IMR-90 (cell line): ENCODE results near the gene CLRN1. TPM values are rescaled to one million over a fixed set of nuclear protein-coding genes. Genes with fewer than 3 reads are reported as not detected.

Experiments used
- ATAC-seq: fragments of 200-7000 bp; cut with Tn5 transposase; 2 replicates; pipeline ENCODE4 v1.9.1; 2020; ENCODE audit warnings: low read depth, mild to moderate bottlenecking, moderate library complexity
- BruUV-seq: library from RNA; stranded (reverse); fragments of 400-500 nt; replicated peaks from 2 replicates; lab custom pipeline; 2021; lab: Mats Ljungman, UMichigan
- CTCF ChIA-PET: fragments of 300-600 bp; formaldehyde crosslinking; extraction: SDS; loops from one replicate; lab custom pipeline; 2021; ENCODE audit warnings: antibody characterized with exemption; lab: Yijun Ruan, JAX
- POLR2A ChIA-PET: fragments of 300-600 bp; sonication (Branson Sonifier 250); formaldehyde crosslinking; loops from one replicate; lab custom pipeline; 2022; ENCODE audit warnings: antibody characterized with exemption; ENCODE audit not compliant: unreplicated experiment; lab: Charles Lee
- DNase-seq: peaks from one replicate; pipeline ENCODE4 v3.0.0; 2013
- H2AFZ ChIP-seq: replicated peaks from 2 replicates; pipeline ENCODE3; 2013; ENCODE audit warnings: low read length, mild to moderate bottlenecking; ENCODE audit not compliant: poor library complexity
- H2AK5ac ChIP-seq: 2 replicates; pipeline ENCODE4 v1.6.1; 2013; ENCODE audit warnings: low read depth, low read length, inconsistent platforms
- H2AK9ac ChIP-seq: replicated peaks from 2 replicates; pipeline ENCODE3; 2013; ENCODE audit warnings: mild to moderate bottlenecking, low read depth, low read length, moderate library complexity; ENCODE audit not compliant: poor library complexity
- H2BK120ac ChIP-seq: 2 replicates; pipeline ENCODE4 v1.6.1; 2013; ENCODE audit warnings: low read depth, low read length, inconsistent platforms
- H2BK15ac ChIP-seq: 3 replicates; pipeline ENCODE4 v1.6.1; 2013; ENCODE audit warnings: low read depth, low read length, inconsistent platforms
- H2BK20ac ChIP-seq: 2 replicates; pipeline ENCODE4 v1.6.1; 2013; ENCODE audit warnings: low read depth, mild to moderate bottlenecking, inconsistent platforms, low read length, moderate library complexity
- H2BK5ac ChIP-seq: 2 replicates; pipeline ENCODE4 v1.6.1; 2013; ENCODE audit warnings: mild to moderate bottlenecking, low read depth, low read length, inconsistent platforms; ENCODE audit not compliant: poor library complexity, severe bottlenecking
- H3K14ac ChIP-seq: replicated peaks from 2 replicates; pipeline ENCODE4 v1.6.1; 2013; ENCODE audit warnings: low read depth, low read length, inconsistent platforms
- H3K18ac ChIP-seq: 2 replicates; pipeline ENCODE4 v1.6.1; 2013; ENCODE audit warnings: low read depth, low read length, control low read depth
- H3K23ac ChIP-seq: 2 replicates; pipeline ENCODE4 v1.6.1; 2013; ENCODE audit warnings: low read depth, low read length, inconsistent platforms
- H3K27ac ChIP-seq: 2 replicates; pipeline ENCODE4 v1.5.1; 2013; ENCODE audit warnings: mild to moderate bottlenecking, control low read depth, low read length; ENCODE audit not compliant: insufficient read depth
- H3K27me3 ChIP-seq: 2 replicates; pipeline ENCODE4 v1.6.1; 2013; ENCODE audit warnings: low read length; ENCODE audit not compliant: control insufficient read depth, insufficient read depth
- H3K36me3 ChIP-seq: 2 replicates; pipeline ENCODE4 v1.6.1; 2013; ENCODE audit warnings: low read length, mixed read lengths; ENCODE audit not compliant: control insufficient read depth, insufficient read depth
- H3K4ac ChIP-seq: 2 replicates; pipeline ENCODE4 v1.6.1; 2013; ENCODE audit warnings: low read depth, low read length, inconsistent platforms
- H3K4me1 ChIP-seq: 2 replicates; pipeline ENCODE4 v1.6.1; 2013; ENCODE audit warnings: low read length, mixed read lengths; ENCODE audit not compliant: control insufficient read depth, insufficient read depth
- H3K4me2 ChIP-seq: 2 replicates; pipeline ENCODE4 v1.6.1; 2013; ENCODE audit warnings: low read depth, mild to moderate bottlenecking, control low read depth, low read length, moderate library complexity
- H3K4me3 ChIP-seq: 2 replicates; pipeline ENCODE4 v1.5.1; 2013; ENCODE audit warnings: low read depth, mild to moderate bottlenecking, control low read depth, low read length, moderate library complexity; ENCODE audit not compliant: insufficient read depth
- H3K56ac ChIP-seq: 2 replicates; pipeline ENCODE4 v1.6.1; 2013; ENCODE audit warnings: low read length, inconsistent platforms; ENCODE audit not compliant: insufficient read depth; ENCODE audit errors: extremely low read depth
- H3K79me1 ChIP-seq, 2 experiments: 2 replicates each; pipeline ENCODE4 v1.6.1; 2013; ENCODE audit warnings: low read length in 2 of 2, inconsistent platforms in 1 of 2, low read depth in 1 of 2
- H3K9ac ChIP-seq: 2 replicates; pipeline ENCODE4 v1.6.1; 2013; ENCODE audit warnings: low read depth, low read length, control low read depth
- H3K9me1 ChIP-seq: 2 replicates; pipeline ENCODE4 v1.6.1; 2013; ENCODE audit warnings: low read length, inconsistent platforms; ENCODE audit not compliant: insufficient read depth
- H3K9me3 ChIP-seq: 2 replicates; pipeline ENCODE4 v1.6.1; 2013; ENCODE audit warnings: low read length; ENCODE audit not compliant: control insufficient read depth, insufficient read depth
- H4K20me1 ChIP-seq: 2 replicates; pipeline ENCODE4 v1.6.1; 2013; ENCODE audit warnings: low read length, inconsistent platforms; ENCODE audit not compliant: insufficient read depth
- H4K5ac ChIP-seq: 2 replicates; pipeline ENCODE4 v1.6.1; 2013; ENCODE audit warnings: mild to moderate bottlenecking, low read depth, low read length, control low read depth
- H4K8ac ChIP-seq, 2 experiments: 2 replicates each; pipeline ENCODE4 v1.6.1; 2013; ENCODE audit warnings: low read depth in 2 of 2, low read length in 2 of 2, control low read depth in 1 of 2, inconsistent platforms in 1 of 2
- H4K91ac ChIP-seq: 2 replicates; pipeline ENCODE4 v1.6.1; 2013; ENCODE audit warnings: low read depth, low read length, inconsistent platforms; ENCODE audit not compliant: insufficient read depth
- BHLHE40 ChIP-seq: fragments of 150-350 bp; IDR thresholded peaks from 2 replicates; pipeline ENCODE4 v1.6.1; 2016; ENCODE audit warnings: mild to moderate bottlenecking, low read depth, low read length
- CHD1 ChIP-seq: IDR thresholded peaks from 2 replicates; pipeline ENCODE4 v1.6.1; 2012; ENCODE audit warnings: low read depth, low read length, improper control_type of control experiment
- ELK1 ChIP-seq: fragments of 150-350 bp; IDR thresholded peaks from 2 replicates; pipeline ENCODE4 v1.6.1; 2016; ENCODE audit warnings: low read depth, mild to moderate bottlenecking, low read length, moderate library complexity, borderline replicate concordance
- FOS ChIP-seq: fragments of 150-350 bp; IDR thresholded peaks from 2 replicates; pipeline ENCODE4 v1.6.1; 2016; ENCODE audit warnings: low read depth, low read length
- MAFK ChIP-seq: IDR thresholded peaks from 2 replicates; pipeline ENCODE4 v1.6.1; 2012; ENCODE audit warnings: low read depth, low read length, improper control_type of control experiment
- MXI1 ChIP-seq: IDR thresholded peaks from 2 replicates; pipeline ENCODE4 v1.6.1; 2012; ENCODE audit warnings: low read depth, mild to moderate bottlenecking, low read length, moderate library complexity, borderline replicate concordance
- NFE2L2 ChIP-seq: fragments of 150-350 bp; IDR thresholded peaks from 2 replicates; pipeline ENCODE4 v1.6.1; 2016; ENCODE audit warnings: low read depth, mild to moderate bottlenecking, low read length
- RAD21 ChIP-seq: IDR thresholded peaks from 2 replicates; pipeline ENCODE4 v1.6.1; 2012; ENCODE audit warnings: low read length, improper control_type of control experiment
- RCOR1 ChIP-seq: IDR thresholded peaks from 2 replicates; pipeline ENCODE4 v1.6.1; 2012; ENCODE audit warnings: mild to moderate bottlenecking, low read length, improper control_type of control experiment; ENCODE audit not compliant: insufficient replicate concordance
- RFX5 ChIP-seq: IDR thresholded peaks from 2 replicates; pipeline ENCODE4 v1.8.0; 2012; ENCODE audit warnings: low read depth, mild to moderate bottlenecking, low read length, moderate library complexity
- USF2 ChIP-seq: fragments of 150-350 bp; IDR thresholded peaks from 2 replicates; pipeline ENCODE4 v1.6.1; 2017; ENCODE audit warnings: mild to moderate bottlenecking, antibody characterized with exemption, low read length, low read depth
- WGBS, 2 experiments: methylation state at CpG; one replicate each; pipeline versions ENCODE4 v1.1.5 to v1.1.7; 2013; ENCODE audit warnings: missing lambda C conversion rate in 2 of 2; ENCODE audit not compliant: insufficient read length in 1 of 2; ENCODE audit errors: extremely low coverage in 2 of 2; 5-methylcytosine and 5-hydroxymethylcytosine counted together
- dilution Hi-C: fragments of 300-500 bp; cut with HindIII; formaldehyde crosslinking; loops from one replicate; pipeline ENCODE4 v1.14.3; 2018; ENCODE audit warnings: low sequenced_read_pairs; ENCODE audit not compliant: unreplicated experiment
- in situ Hi-C: fragments of 300-500 bp; cut with MboI; formaldehyde crosslinking; loops from 3 replicates; pipeline ENCODE4 v1.14.3; 2019; ENCODE audit warnings: low sequenced_read_pairs, inconsistent platforms, mixed read lengths
- intact Hi-C: fragments of 100-400 bp; cut with micrococcal nuclease; formaldehyde crosslinking; loops from 2 replicates; pipeline ENCODE4 v1.10.0; 2022
- polyA plus RNA-seq, 3 experiments: library from polyadenylated mRNA; depleted of rRNA; stranded (reverse); fragments of >200 nt; gene quantifications; 2 replicates each; pipeline ENCODE4 v1.2.3, GENCODE V29; 2012; ENCODE audit warnings: low replicate concordance in 1 of 3
- total RNA-seq: library from RNA; depleted of rRNA; stranded (reverse); fragments of >200 nt; gene quantifications from 2 replicates; pipeline ENCODE4 v1.2.3, GENCODE V29; 2012
- TF ChIP-seq, protein P1 (sequence below): conservative IDR thresholded peaks from 2 replicates; pipeline ENCODE4 v1.5.1; 2012; ENCODE audit warnings: mild to moderate bottlenecking, low read depth, low read length, improper control_type of control experiment

The CLRN1 gene
- total and polyA plus RNA-seq, 2 of the 4 experiments (the other 2 are of a cell fraction) = not detected

GRCh38 chr3:151014501-151015018 lies 42.0 kb upstream of the CLRN1 start:
- no peak overlapping the region for H2AFZ ChIP-seq
- peaks cover 11% of the 10 kb centered on the region for H3K27me3 ChIP-seq
- H3K79me1 ChIP-seq = no peaks in the 10 kb centered on the region
- H3K4me3 ChIP-seq = no peak overlapping the region
- dilution Hi-C loops = no loop called here
- POLR2A ChIA-PET = no interaction called here
- CTCF ChIA-PET = no interaction called here
- H2BK15ac ChIP-seq = no peak overlapping the region
- TF ChIP-seq MAFK (no peak), RAD21 (no peak), RCOR1 (no peak), NFE2L2 (no peak), ELK1 (no peak), BHLHE40 (no peak), FOS (no peak), USF2 (no peak), CHD1 (no peak), MXI1 (no peak), RFX5 (no peak)
- TF ChIP-seq, protein P1, sequence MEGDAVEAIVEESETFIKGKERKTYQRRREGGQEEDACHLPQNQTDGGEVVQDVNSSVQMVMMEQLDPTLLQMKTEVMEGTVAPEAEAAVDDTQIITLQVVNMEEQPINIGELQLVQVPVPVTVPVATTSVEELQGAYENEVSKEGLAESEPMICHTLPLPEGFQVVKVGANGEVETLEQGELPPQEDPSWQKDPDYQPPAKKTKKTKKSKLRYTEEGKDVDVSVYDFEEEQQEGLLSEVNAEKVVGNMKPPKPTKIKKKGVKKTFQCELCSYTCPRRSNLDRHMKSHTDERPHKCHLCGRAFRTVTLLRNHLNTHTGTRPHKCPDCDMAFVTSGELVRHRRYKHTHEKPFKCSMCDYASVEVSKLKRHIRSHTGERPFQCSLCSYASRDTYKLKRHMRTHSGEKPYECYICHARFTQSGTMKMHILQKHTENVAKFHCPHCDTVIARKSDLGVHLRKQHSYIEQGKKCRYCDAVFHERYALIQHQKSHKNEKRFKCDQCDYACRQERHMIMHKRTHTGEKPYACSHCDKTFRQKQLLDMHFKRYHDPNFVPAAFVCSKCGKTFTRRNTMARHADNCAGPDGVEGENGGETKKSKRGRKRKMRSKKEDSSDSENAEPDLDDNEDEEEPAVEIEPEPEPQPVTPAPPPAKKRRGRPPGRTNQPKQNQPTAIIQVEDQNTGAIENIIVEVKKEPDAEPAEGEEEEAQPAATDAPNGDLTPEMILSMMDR = no peak
- H4K8ac ChIP-seq = no peak overlapping the region
- no peak overlapping the region for H2BK5ac ChIP-seq
- H3K27ac ChIP-seq = no peak overlapping the region
- H2BK20ac ChIP-seq = no peak overlapping the region
- H2AK5ac ChIP-seq = no peak overlapping the region
- no peaks in the 10 kb centered on the region for H3K9me3 ChIP-seq
- no peaks in the 10 kb centered on the region for H4K20me1 ChIP-seq
- ATAC-seq (no peak), DNase-seq (no peak)
- no peak overlapping the region for H3K18ac ChIP-seq
- no peak overlapping the region for H3K4me2 ChIP-seq
- 100% methylated on average over 1 of the region's 4 CpGs; no CpG with 5 or more reads in 1 of the 2 experiments for WGBS, 2 experiments
- H3K36me3 ChIP-seq = no peaks in the 10 kb centered on the region
- no peak overlapping the region for H4K91ac ChIP-seq
- H3K14ac ChIP-seq = no peak overlapping the region
- H3K4ac ChIP-seq = no peak overlapping the region
- H3K9ac ChIP-seq = no peak overlapping the region
- H4K5ac ChIP-seq = no peak overlapping the region
- no peak overlapping the region for H3K23ac ChIP-seq
- H3K56ac ChIP-seq = no peak overlapping the region
- BruUV-seq = no TSS peak
- no peak overlapping the region for H2AK9ac ChIP-seq
- in situ Hi-C loops = loop anchor here (10.0 kb wide), 1 partner anchor 130 kb away; no protein-coding TSS in a partner anchor
- H3K9me1 ChIP-seq = no peaks in the 10 kb centered on the region
- intact Hi-C loops = no loop called here
- H3K4me1 ChIP-seq = no peaks in the 10 kb centered on the region
- no peak overlapping the region for H2BK120ac ChIP-seq
